PC-3 (cell line): ENCODE data around the gene SLC6A18.

Experiments used
- EZH2 ChIP-seq: fragments of 300-600 bp; sonication (generic); IDR thresholded peaks from one replicate; pipeline ENCODE4 v1.6.1; 2017; ENCODE audit warnings: antibody characterized with exemption, mild to moderate bottlenecking, low read length; ENCODE audit not compliant: unreplicated experiment
- EZH2phosphoT487 ChIP-seq: fragments of 300-600 bp; sonication (generic); IDR thresholded peaks from 2 replicates; pipeline ENCODE4 v1.6.1; 2018; ENCODE audit warnings: mild to moderate bottlenecking, antibody characterized with exemption, low read length, borderline replicate concordance
- TF ChIP-seq, protein P1 (sequence below): fragments of 300-600 bp; sonication (generic); conservative IDR thresholded peaks from 2 replicates; pipeline ENCODE4 v1.5.1; 2017; ENCODE audit warnings: antibody characterized with exemption, low read depth, mild to moderate bottlenecking, low read length

DNA sequence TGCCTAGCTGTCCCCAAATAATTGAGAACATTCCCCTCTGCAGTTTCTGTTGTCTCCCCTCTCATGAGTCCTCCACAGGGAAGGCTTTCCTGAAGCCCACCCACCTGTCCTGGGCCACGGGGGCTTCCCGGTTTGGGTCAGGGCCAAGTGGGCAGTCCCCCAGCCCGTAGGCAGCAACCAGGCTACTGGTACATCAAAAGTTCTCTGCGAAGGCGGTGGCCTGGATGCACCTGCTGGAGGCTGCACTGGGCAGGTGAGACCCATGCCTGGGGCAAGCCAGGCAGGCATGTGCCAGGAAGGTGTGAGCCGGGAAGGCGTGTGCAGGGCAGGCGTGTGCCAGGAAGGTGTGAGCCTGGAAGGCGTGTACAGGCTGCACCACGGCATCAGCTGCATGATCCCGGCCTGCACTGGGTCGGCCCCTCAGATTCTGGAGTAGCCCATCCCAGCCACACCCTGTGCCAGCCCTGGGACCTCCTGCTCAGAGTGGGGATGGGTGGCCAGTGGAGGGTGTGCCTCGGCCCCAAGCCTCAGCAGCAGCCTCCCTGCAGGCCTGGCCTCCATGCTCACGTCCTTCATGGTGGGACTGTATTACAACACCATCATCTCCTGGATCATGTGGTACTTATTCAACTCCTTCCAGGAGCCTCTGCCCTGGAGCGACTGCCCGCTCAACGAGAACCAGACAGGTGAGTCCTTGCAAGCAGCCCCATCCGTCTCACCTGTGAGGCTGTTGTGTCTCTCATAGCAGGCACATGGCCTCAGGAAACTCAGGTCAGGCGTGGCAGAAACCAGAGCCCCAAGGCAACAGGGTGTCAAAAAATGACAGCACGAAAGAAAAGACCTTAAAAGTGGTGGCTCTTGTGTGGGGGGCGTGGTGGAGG is 15.0 kb upstream of the SLC6A18 start:
- no peak for TF ChIP-seq EZH2phosphoT487
- TF ChIP-seq, protein P1, sequence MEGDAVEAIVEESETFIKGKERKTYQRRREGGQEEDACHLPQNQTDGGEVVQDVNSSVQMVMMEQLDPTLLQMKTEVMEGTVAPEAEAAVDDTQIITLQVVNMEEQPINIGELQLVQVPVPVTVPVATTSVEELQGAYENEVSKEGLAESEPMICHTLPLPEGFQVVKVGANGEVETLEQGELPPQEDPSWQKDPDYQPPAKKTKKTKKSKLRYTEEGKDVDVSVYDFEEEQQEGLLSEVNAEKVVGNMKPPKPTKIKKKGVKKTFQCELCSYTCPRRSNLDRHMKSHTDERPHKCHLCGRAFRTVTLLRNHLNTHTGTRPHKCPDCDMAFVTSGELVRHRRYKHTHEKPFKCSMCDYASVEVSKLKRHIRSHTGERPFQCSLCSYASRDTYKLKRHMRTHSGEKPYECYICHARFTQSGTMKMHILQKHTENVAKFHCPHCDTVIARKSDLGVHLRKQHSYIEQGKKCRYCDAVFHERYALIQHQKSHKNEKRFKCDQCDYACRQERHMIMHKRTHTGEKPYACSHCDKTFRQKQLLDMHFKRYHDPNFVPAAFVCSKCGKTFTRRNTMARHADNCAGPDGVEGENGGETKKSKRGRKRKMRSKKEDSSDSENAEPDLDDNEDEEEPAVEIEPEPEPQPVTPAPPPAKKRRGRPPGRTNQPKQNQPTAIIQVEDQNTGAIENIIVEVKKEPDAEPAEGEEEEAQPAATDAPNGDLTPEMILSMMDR = no peak
- no peak for TF ChIP-seq EZH2
